Immature natural killer cell (primary cell): ENCODE data around the gene DLGAP1. TPM values are rescaled to one million over a fixed set of nuclear protein-coding genes. Genes with fewer than 3 reads are reported as not detected.
A peak's percentile ranks its signal among the peaks of the same experiment; 100 is the strongest.

ENCODE experiments used
- DNase-seq, 3 donors: peaks; one replicate each; pipeline ENCODE4 v3.0.0; 2022; ENCODE audit warnings: mixed read lengths in 1 of 3
- H3K27ac Mint-ChIP-seq, 6 donors: one replicate each; pipeline ENCODE4 v1.8.0; 2020; ENCODE audit warnings: mixed read lengths in 6 of 6, mild to moderate bottlenecking in 5 of 6, inconsistent platforms in 4 of 6, moderate library complexity in 3 of 6
- H3K27me3 Mint-ChIP-seq, 3 donors: one replicate each; pipeline ENCODE4 v1.8.0; 2020 to 2021; ENCODE audit warnings: low read depth in 3 of 3, mild to moderate bottlenecking in 3 of 3, mixed read lengths in 3 of 3, moderate library complexity in 3 of 3, inconsistent platforms in 1 of 3
- H3K36me3 Mint-ChIP-seq, 3 donors: one replicate each; pipeline ENCODE4 v1.8.0; 2020; ENCODE audit warnings: mixed read lengths in 3 of 3, inconsistent platforms in 2 of 3, mild to moderate bottlenecking in 2 of 3
- H3K4me1 Mint-ChIP-seq, 2 donors: one replicate each; pipeline ENCODE4 v1.8.0; 2020; ENCODE audit warnings: inconsistent platforms in 2 of 2, mild to moderate bottlenecking in 2 of 2, mixed read lengths in 2 of 2, moderate library complexity in 1 of 2
- H3K4me3 Mint-ChIP-seq, 5 donors: one replicate each; pipeline ENCODE4 v1.8.0; 2020; ENCODE audit warnings: mild to moderate bottlenecking in 5 of 5, mixed read lengths in 5 of 5, inconsistent platforms in 3 of 5, moderate library complexity in 3 of 5
- H3K9me3 Mint-ChIP-seq, 6 donors: one replicate each; pipeline ENCODE4 v1.8.0; 2020; ENCODE audit warnings: mild to moderate bottlenecking in 6 of 6, mixed read lengths in 6 of 6, inconsistent platforms in 4 of 6, moderate library complexity in 3 of 6
- polyA plus RNA-seq, 3 donors: library from polyadenylated mRNA; unstranded; fragments of 300-500 nt; fragmentation: Illumina TruSeq; gene quantifications; one replicate each; pipeline ENCODE4 v1.2.3, GENCODE V29; 2021

The DLGAP1 gene
- polyA plus RNA-seq, 3 donors from 2014 or later: not detected

- Mint-ChIP-seq H3K4me1 (peaks cover 21 to 26% of the 10 kb centered on the region in 2 donors), H3K4me3 (no peak overlapping the region), H3K27ac (peak overlapping the region in 1 of 6 donors; percentile 67), H3K9me3 (peaks cover 0 to 5% (median 0%) of the 10 kb centered on the region in 6 donors), H3K27me3 (peaks cover 0 to 5% (median 2%) of the 10 kb centered on the region in 3 donors), H3K36me3 (peaks cover 10 to 28% (median 24%) of the 10 kb centered on the region in 3 donors)
- DNase-seq: no peak
Measured at GRCh38 chr18:3461704-3462103, 993.4 kb downstream of the DLGAP1 start.

- Mint-ChIP-seq H3K4me1 (peaks cover 21 to 26% of the 10 kb centered on the region in 2 donors), H3K27ac (peak overlapping the region in 1 of 6 donors; percentile 9), H3K36me3 (peaks cover 10 to 30% (median 25%) of the 10 kb centered on the region in 3 donors), H3K27me3 (peaks cover 0 to 5% (median 2%) of the 10 kb centered on the region in 3 donors), H3K4me3 (no peak overlapping the region), H3K9me3 (peaks cover 0 to 5% (median 0%) of the 10 kb centered on the region in 6 donors)
- DNase-seq: no peak
Measured at GRCh38 chr18:3460823-3461398, 994.2 kb downstream of the DLGAP1 start.

- Mint-ChIP-seq H3K9me3 (peaks cover 0 to 5% (median 0%) of the 10 kb centered on the region in 6 donors), H3K4me3 (peak overlapping the region in 2 of 5 donors; percentile 12 to 81), H3K27ac (peak overlapping the region; percentile 47 to 96 (median 78)), H3K27me3 (peaks cover 0 to 3% (median 2%) of the 10 kb centered on the region in 3 donors), H3K36me3 (peaks cover 10 to 30% (median 25%) of the 10 kb centered on the region in 3 donors), H3K4me1 (peaks cover 25 to 39% of the 10 kb centered on the region in 2 donors)
- peak in 1 of 3 donors; percentile 11 for DNase-seq
Measured at GRCh38 chr18:3458952-3459853, 995.9 kb downstream of the DLGAP1 start.

GRCh38 chr18:3458378-3458777, 996.7 kb downstream of the DLGAP1 start:
- H3K4me1 Mint-ChIP-seq: peaks cover 33 to 48% of the 10 kb centered on the region in 2 donors
- peak overlapping the region in 3 of 5 donors; percentile 12 to 81 (median 17) for H3K4me3 Mint-ChIP-seq
- peak overlapping the region; percentile 47 to 96 (median 78) for H3K27ac Mint-ChIP-seq
- H3K9me3 Mint-ChIP-seq: peaks cover 0 to 5% (median 0%) of the 10 kb centered on the region in 6 donors
- H3K27me3 Mint-ChIP-seq: peaks cover 0 to 2% (median 0%) of the 10 kb centered on the region in 3 donors
- peaks cover 10 to 30% (median 25%) of the 10 kb centered on the region in 3 donors for H3K36me3 Mint-ChIP-seq
- peak in 1 of 3 donors; percentile 55 for DNase-seq

GRCh38 chr18:3457261-3457724, 997.8 kb downstream of the DLGAP1 start:
- peaks cover 44 to 58% of the 10 kb centered on the region in 2 donors for H3K4me1 Mint-ChIP-seq
- H3K27ac Mint-ChIP-seq: peak overlapping the region in 3 of 6 donors; percentile 3 to 89 (median 68)
- H3K27me3 Mint-ChIP-seq: peaks cover 2 to 5% (median 5%) of the 10 kb centered on the region in 3 donors
- peaks cover 0 to 5% (median 0%) of the 10 kb centered on the region in 6 donors for H3K9me3 Mint-ChIP-seq
- peak overlapping the region in 1 of 5 donors; percentile 1 for H3K4me3 Mint-ChIP-seq
- H3K36me3 Mint-ChIP-seq: peaks cover 10 to 30% (median 24%) of the 10 kb centered on the region in 3 donors
- no peak for DNase-seq

- DNase-seq: no peak
- Mint-ChIP-seq H3K4me1 (peaks cover 45 to 60% of the 10 kb centered on the region in 2 donors), H3K9me3 (no peaks in the 10 kb centered on the region), H3K36me3 (peaks cover 6 to 25% (median 19%) of the 10 kb centered on the region in 3 donors), H3K27ac (peak overlapping the region in 3 of 6 donors; percentile 8 to 68 (median 65)), H3K27me3 (peaks cover 0 to 7% (median 5%) of the 10 kb centered on the region in 3 donors), H3K4me3 (no peak overlapping the region)
Measured at GRCh38 chr18:3456686-3457069, 998.4 kb downstream of the DLGAP1 start.

GRCh38 chr18:3455907-3456685, 999.0 kb downstream of the DLGAP1 start:
- H3K36me3 Mint-ChIP-seq: peaks cover 6 to 25% (median 14%) of the 10 kb centered on the region in 3 donors
- peaks cover 5 to 12% (median 11%) of the 10 kb centered on the region in 3 donors for H3K27me3 Mint-ChIP-seq
- DNase-seq: no peak
- H3K27ac Mint-ChIP-seq: peak overlapping the region in 2 of 6 donors; percentile 18 to 81
- H3K4me3 Mint-ChIP-seq: no peak overlapping the region
- peaks cover 51 to 64% of the 10 kb centered on the region in 2 donors for H3K4me1 Mint-ChIP-seq
- no peaks in the 10 kb centered on the region for H3K9me3 Mint-ChIP-seq

- Mint-ChIP-seq H3K9me3 (no peaks in the 10 kb centered on the region), H3K36me3 (peaks cover 6 to 21% (median 11%) of the 10 kb centered on the region in 3 donors), H3K27ac (peak overlapping the region in 4 of 6 donors; percentile 28 to 100 (median 96)), H3K27me3 (peaks cover 10 to 21% (median 19%) of the 10 kb centered on the region in 3 donors), H3K4me3 (peak overlapping the region in 3 of 5 donors; percentile 0 to 95 (median 27)), H3K4me1 (peaks cover 53 to 68% of the 10 kb centered on the region in 2 donors)
- no peak for DNase-seq
Measured at GRCh38 chr18:3455090-3455635, 999.9 kb downstream of the DLGAP1 start.

GRCh38 chr18:3454365-3455089, 1000.6 kb downstream of the DLGAP1 start:
- Mint-ChIP-seq H3K27me3 (peaks cover 12 to 24% (median 21%) of the 10 kb centered on the region in 3 donors), H3K4me3 (peak overlapping the region; percentile 89 to 95 (median 91)), H3K9me3 (no peaks in the 10 kb centered on the region), H3K36me3 (peaks cover 6 to 21% (median 11%) of the 10 kb centered on the region in 3 donors), H3K4me1 (peaks cover 53 to 64% of the 10 kb centered on the region in 2 donors), H3K27ac (peak overlapping the region; percentile 93 to 100 (median 98))
- peak; percentile 57 to 63 (median 63) for DNase-seq

- DNase-seq: peak; percentile 19 to 28 (median 27)
- H3K9me3 Mint-ChIP-seq: no peaks in the 10 kb centered on the region
- H3K36me3 Mint-ChIP-seq: peaks cover 6 to 18% (median 11%) of the 10 kb centered on the region in 3 donors
- peak overlapping the region; percentile 89 to 95 (median 91) for H3K4me3 Mint-ChIP-seq
- H3K4me1 Mint-ChIP-seq: peaks cover 50 to 64% of the 10 kb centered on the region in 2 donors
- peak overlapping the region; percentile 94 to 100 (median 99) for H3K27ac Mint-ChIP-seq
- H3K27me3 Mint-ChIP-seq: peaks cover 19 to 32% (median 29%) of the 10 kb centered on the region in 3 donors
Measured at GRCh38 chr18:3453540-3454364, 1001.4 kb downstream of the DLGAP1 start.

- Mint-ChIP-seq H3K36me3 (peaks cover 6 to 12% (median 8%) of the 10 kb centered on the region in 3 donors), H3K9me3 (no peaks in the 10 kb centered on the region), H3K27me3 (peaks cover 27 to 40% (median 37%) of the 10 kb centered on the region in 3 donors), H3K4me1 (peaks cover 48 to 60% of the 10 kb centered on the region in 2 donors), H3K27ac (peak overlapping the region; percentile 94 to 100 (median 99)), H3K4me3 (peak overlapping the region; percentile 89 to 95 (median 91))
- no peak for DNase-seq
Measured at GRCh38 chr18:3452750-3453539, 1002.2 kb downstream of the DLGAP1 start.
